GM21390 (cell line): ENCODE measurements around the gene CTF1.
"Not testable (repeated sequence)": the region's sequence is repeated elsewhere in the genome, so short reads cannot be mapped to it uniquely, and the experiment has no call there.

Experiments
- ATAC-seq: cut with Tn5 transposase; IDR thresholded peaks from one replicate; pipeline ENCODE4 v1.9.1; 2021; ENCODE audit not compliant: unreplicated experiment

CTF1 gene

DNA sequence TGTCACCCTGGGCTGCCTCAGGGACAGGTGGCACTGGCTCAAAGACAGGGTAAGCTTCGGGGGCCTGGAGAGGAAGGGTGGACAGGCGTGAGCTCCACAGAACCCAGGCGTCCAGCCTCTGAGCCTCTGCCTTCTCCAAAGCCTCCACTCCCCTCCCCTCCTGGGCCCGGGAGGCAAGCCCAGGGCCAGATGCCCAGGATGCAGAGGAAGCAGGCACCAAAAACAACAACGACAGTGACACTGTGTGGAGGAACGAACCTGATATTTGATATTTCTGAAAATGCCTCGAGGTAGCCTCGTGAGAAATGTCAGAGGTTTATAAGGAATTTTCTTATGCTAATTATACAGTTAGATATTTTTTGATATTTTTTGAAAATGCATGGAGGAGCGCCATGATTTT, 8.5 kb upstream of the CTF1 start:
- ATAC-seq, result no peak

- ATAC-seq, result no peak
These were observed 7.4 kb upstream of the CTF1 start for GRCh38 chr16:30888856-30889499.

GRCh38 chr16:30889721-30890120, 6.7 kb upstream of the CTF1 start:
- no peak for ATAC-seq

GRCh38 chr16:30891043-30891823, 5.2 kb upstream of the CTF1 start:
- ATAC-seq, result not testable (repeated sequence)

DNA sequence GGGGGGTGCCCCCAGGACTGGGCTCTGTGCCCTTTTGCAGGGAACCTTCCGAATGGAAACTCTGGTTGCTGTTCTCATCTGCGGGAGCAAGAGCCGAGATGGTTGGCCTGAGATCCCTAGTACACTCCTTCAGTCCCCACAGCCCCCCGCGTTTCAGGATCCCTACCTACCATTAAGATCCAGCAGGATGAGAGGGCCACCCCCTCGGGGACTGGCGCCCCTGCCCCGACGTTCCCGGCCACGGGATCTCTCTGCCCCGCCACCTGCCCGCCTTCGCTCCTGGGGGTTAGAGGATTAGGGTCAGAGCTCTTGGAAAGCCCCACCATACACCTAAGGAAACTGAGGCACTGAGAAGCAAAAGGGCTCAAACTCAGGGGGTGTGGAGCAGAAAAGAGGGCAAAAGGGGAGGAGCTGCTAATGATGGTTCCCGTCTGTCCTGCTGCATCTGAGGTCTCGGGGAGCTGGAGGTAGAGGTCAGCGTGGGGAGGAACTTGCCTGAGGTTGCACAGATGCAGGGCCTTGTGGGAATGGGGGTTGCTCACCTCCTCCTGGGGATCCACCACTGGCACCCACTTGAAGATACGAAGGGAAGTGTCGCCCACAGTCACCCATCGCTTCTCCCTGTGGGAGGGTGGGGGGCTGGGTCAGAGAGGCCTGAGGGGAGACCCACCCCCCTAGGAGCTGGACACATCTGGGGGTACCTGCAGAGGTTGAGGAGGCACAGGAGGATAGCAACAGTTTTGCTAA, 3.6 kb upstream of the CTF1 start:
- ATAC-seq, result no peak

- peak; percentile 1 for ATAC-seq
These were observed 3.0 kb upstream of the CTF1 start for GRCh38 chr16:30893417-30893743.

DNA sequence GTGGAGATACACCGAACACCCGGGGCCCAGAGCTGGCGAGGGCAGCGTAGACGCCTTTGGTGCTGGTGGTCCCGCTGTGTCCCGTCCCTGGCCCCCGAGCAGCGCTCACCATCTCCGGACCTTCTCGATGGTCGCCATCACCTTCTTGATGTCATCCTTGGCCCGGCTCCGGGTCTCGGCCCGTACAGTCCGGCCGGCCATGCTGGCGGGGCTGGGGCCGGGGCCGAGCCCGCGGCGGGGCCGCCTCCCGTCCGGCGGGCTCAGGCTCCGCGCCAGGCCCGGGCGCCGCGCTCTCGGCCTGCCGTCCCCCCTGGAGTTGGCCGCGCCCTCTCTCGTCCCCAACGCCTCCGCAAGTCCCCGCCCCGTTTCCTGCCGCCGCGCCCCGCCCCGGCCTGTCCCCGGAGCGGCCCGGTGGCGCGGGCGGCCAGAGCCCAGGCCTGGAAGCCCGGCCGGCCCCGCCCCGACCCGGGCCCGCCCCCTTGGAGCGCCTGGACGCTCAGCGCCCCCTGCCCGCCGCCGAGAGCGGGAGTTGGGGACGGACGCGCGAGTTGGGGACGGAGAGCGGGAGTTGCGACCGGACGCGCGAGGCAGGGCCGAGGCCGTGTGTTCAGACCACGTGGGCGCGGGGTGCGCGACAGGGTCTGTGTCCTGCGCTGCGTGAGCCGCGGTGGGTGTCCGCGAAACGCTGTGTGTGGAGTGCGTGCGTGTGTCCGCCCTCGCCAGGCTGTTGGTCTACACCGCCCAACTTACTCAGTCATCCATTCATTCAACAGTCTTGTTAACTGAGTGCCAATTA, 2.5 kb upstream of the CTF1 start, which contains the start of gene BCL7C:
TSS of gene BCL7C (minus strand) at position 334 of the 796 bp plus-strand sequence. CDS start at position 201, 133 bp downstream.
- ATAC-seq, result peak; percentile 66

GRCh38 chr16:30894540-30895368, 1.7 kb upstream of the CTF1 start:
- ATAC-seq, result no peak

- no peak for ATAC-seq
These were observed 670 bp upstream of the CTF1 start for GRCh38 chr16:30895627-30896260.

GRCh38 chr16:30896889-30897733, 697 bp downstream of the CTF1 start:
- peak; percentile 43 for ATAC-seq

DNA sequence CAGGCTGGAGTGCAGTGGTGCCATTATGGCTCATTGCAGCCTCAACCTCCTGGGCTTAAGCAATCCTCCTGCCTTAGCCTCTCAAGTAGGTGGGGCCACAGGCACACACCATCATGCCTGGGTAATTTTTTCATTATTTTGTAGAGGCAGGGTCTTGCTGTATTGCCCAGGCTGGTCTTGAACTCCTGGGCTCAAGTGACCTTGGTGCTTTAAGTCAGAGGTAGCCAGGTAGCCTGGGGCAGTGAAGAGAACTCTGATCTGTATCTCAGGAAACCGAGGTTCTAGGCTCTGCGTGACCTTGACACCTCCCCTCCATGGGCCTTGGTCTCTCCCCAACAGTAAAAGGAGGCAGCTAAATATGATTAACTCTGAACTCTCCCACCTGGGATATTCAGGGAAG, 3.4 kb downstream of the CTF1 start:
- ATAC-seq, result no peak

DNA sequence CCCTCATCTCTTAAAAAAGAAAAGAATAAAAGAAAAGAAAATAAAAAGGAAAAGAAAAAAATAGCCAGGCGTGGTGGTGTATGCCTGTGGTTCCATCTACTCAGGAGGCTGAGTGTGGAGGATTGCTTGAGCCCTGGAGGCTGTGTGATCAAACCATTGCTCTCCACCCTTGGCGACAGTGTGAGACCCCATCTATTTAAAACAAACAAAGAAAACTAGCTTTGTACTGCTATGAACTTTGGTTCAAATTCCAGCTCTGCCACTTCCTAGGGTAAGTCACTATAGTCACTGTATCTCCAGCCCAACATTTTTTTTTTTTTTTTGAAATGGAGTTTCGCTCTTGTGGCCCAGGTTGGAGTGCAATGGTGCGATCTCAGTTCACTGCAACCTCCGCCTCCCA, 4.2 kb downstream of the CTF1 start:
- no peak for ATAC-seq

- ATAC-seq, result no peak
These were observed 5.0 kb downstream of the CTF1 start for GRCh38 chr16:30901201-30902028.

DNA sequence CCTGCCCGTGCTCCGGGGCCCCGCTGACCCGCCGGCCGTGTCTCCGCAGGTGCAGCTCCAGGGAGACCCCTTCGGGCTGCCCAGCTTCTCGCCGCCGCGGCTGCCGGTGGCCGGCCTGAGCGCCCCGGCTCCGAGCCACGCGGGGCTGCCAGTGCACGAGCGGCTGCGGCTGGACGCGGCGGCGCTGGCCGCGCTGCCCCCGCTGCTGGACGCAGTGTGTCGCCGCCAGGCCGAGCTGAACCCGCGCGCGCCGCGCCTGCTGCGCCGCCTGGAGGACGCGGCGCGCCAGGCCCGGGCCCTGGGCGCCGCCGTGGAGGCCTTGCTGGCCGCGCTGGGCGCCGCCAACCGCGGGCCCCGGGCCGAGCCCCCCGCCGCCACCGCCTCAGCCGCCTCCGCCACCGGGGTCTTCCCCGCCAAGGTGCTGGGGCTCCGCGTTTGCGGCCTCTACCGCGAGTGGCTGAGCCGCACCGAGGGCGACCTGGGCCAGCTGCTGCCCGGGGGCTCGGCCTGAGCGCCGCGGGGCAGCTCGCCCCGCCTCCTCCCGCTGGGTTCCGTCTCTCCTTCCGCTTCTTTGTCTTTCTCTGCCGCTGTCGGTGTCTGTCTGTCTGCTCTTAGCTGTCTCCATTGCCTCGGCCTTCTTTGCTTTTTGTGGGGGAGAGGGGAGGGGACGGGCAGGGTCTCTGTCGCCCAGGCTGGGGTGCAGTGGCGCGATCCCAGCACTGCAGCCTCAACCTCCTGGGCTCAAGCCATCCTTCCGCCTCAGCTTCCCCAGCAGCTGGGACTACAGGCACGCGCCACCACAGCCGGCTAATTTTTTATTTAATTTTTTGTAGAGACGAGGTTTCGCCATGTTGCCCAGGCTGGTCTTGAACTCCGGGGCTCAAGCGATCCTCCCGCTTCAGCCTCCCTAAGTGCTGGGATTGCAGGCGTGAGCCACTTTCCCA, 5.9 kb downstream of the CTF1 start:
- peak; percentile 67 for ATAC-seq

- no peak for ATAC-seq
These were observed 6.6 kb downstream of the CTF1 start for GRCh38 chr16:30903002-30903401.

DNA sequence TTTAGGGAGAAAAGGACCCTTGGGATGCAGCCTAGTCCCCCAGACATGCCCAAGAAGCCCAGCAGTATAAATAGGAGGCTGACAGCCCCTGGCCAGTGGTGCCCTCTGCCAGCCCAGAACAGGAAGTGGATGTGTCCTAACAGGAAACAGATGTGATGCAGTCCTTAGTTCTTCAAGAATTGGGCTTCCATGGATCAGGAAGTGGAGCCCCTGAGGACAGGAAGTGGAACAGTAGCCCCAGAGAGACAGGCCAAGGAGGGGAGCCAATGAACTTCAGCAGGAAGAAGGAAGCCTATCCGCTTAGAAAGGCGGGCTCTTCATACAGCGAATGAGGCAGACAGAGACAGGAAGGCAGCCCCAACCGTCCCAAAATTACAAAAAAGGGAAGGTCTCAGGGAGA, 7.2 kb downstream of the CTF1 start:
- no peak for ATAC-seq
